ENCODE results near the gene DAPK2.

GRCh38 chr15:63997715-63998442 is 48.4 kb downstream of the DAPK2 start:
- TF ChIP-seq CTCF (conservative IDR thresholded peaks at IDR 0.05 in 1 of 2, IDR thresholded peaks at IDR 0.05 in 1 of 2; ENCODE audit: low read depth in 1 of 2, low read length in 2 of 2) = no peak
- no peak for TF ChIP-seq EZH2 (IDR thresholded peaks at IDR 0.05; ENCODE audit: low read length, missing control alignments)

All from fibroblast of lung (primary cell).